Loucy (cell line): Measurements from ENCODE around the gene ASF1B.

Source experiments
- EZH2phosphoT487 ChIP-seq: fragments of 200-600 bp; IDR thresholded peaks from 2 replicates; pipeline ENCODE4 v1.6.1; 2018; ENCODE audit warnings: antibody characterized with exemption, mild to moderate bottlenecking, moderate library complexity, borderline replicate concordance
- TF ChIP-seq, protein P1 (sequence below): fragments of 200-600 bp; sonication (generic); conservative IDR thresholded peaks from 2 replicates; pipeline ENCODE4 v1.5.1; 2014; ENCODE audit warnings: mild to moderate bottlenecking, antibody characterized with exemption, low read length

DNA sequence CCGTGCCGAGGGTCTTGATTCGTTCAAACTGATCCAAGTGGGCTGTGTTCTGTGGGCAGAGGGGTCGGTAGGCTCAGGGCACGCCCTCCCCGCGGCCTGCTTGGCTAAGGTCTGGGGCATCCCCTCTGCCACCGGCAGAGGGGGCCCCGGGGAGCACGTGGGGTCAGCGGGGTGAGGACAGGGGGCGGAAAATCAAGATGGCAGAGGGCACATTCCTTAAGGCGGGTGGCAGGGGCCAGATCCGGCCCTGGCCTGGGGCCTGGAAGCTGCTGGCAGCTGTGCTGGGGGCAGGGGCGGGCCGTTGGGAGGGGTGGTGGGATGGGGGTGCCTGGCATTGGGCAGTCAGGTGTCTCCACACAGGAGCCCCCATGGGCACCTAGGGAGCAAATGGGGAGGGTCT, 29.5 kb downstream of the ASF1B start:
- TF ChIP-seq, protein P1, sequence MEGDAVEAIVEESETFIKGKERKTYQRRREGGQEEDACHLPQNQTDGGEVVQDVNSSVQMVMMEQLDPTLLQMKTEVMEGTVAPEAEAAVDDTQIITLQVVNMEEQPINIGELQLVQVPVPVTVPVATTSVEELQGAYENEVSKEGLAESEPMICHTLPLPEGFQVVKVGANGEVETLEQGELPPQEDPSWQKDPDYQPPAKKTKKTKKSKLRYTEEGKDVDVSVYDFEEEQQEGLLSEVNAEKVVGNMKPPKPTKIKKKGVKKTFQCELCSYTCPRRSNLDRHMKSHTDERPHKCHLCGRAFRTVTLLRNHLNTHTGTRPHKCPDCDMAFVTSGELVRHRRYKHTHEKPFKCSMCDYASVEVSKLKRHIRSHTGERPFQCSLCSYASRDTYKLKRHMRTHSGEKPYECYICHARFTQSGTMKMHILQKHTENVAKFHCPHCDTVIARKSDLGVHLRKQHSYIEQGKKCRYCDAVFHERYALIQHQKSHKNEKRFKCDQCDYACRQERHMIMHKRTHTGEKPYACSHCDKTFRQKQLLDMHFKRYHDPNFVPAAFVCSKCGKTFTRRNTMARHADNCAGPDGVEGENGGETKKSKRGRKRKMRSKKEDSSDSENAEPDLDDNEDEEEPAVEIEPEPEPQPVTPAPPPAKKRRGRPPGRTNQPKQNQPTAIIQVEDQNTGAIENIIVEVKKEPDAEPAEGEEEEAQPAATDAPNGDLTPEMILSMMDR = no peak
- TF ChIP-seq EZH2phosphoT487 = no peak
